H1 (cell line): Measurements from ENCODE around the gene CHST2. TPM values are rescaled to one million over a fixed set of nuclear protein-coding genes. Genes with fewer than 3 reads are reported as not detected.
A peak's percentile ranks its signal among the peaks of the same experiment; 100 is the strongest.

ENCODE experiments used
- CTCF ChIA-PET: fragments of 300-600 bp; sonication (Branson Sonifier 250); formaldehyde crosslinking; loops from one replicate; lab custom pipeline; 2021; ENCODE audit not compliant: partially characterized antibody; lab: Charles Lee
- POLR2A ChIA-PET: fragments of 300-600 bp; sonication (Branson Sonifier 250); formaldehyde crosslinking; loops from one replicate; lab custom pipeline; 2021; ENCODE audit warnings: inconsistent platforms; ENCODE audit not compliant: partially characterized antibody; lab: Charles Lee
- DNase-seq, 2 experiments: peaks; one replicate each; pipeline versions ENCODE4 v3.0.0 to v3.0.0-alpha.2; 2010 to 2022; ENCODE audit warnings: low spot score in 2 of 2, low read depth in 1 of 2, mixed read lengths in 1 of 2
- FAIRE-seq: peaks from 2 replicates; lab custom pipeline; 2011; peaks lifted over from hg19 to GRCh38; lab: Jason Lieb, UNC
- H2AFZ ChIP-seq: 2 replicates; pipeline ENCODE4 v1.8.1; 2012; ENCODE audit warnings: low read length, inconsistent platforms
- H2AK5ac ChIP-seq: 2 replicates; pipeline ENCODE4 v1.6.1; 2013; ENCODE audit warnings: low read depth, low read length
- H2BK120ac ChIP-seq: replicated peaks from 2 replicates; pipeline ENCODE3; 2013; ENCODE audit warnings: low read depth, low read length, inconsistent platforms
- H2BK12ac ChIP-seq: 2 replicates; pipeline ENCODE4 v1.6.1; 2013; ENCODE audit warnings: low read depth, low read length
- H2BK15ac ChIP-seq: 2 replicates; pipeline ENCODE4 v1.6.1; 2013; ENCODE audit warnings: low read length
- H2BK20ac ChIP-seq: 2 replicates; pipeline ENCODE4 v1.6.1; 2013; ENCODE audit warnings: low read length
- H2BK5ac ChIP-seq: 2 replicates; pipeline ENCODE4 v1.6.1; 2013; ENCODE audit warnings: low read depth, low read length
- H3K14ac ChIP-seq: 2 replicates; pipeline ENCODE4 v1.6.1; 2013; ENCODE audit warnings: inconsistent platforms; ENCODE audit not compliant: insufficient read length
- H3K18ac ChIP-seq: 2 replicates; pipeline ENCODE4 v1.6.1; 2013; ENCODE audit warnings: low read length; ENCODE audit errors: extremely low read depth
- H3K23ac ChIP-seq: 2 replicates; pipeline ENCODE4 v1.6.1; 2013; ENCODE audit warnings: inconsistent platforms; ENCODE audit not compliant: insufficient read length
- H3K23me2 ChIP-seq: 2 replicates; pipeline ENCODE4 v1.6.1; 2013; ENCODE audit warnings: low read depth, low read length
- H3K27ac ChIP-seq: 2 replicates; pipeline ENCODE4 v1.6.1; 2011; ENCODE audit warnings: low read depth, low read length, inconsistent platforms
- H3K27me3 ChIP-seq, 4 experiments: replicated peaks in 1 of 4; 1 replicate in 1 of 4; 2 replicates in 3 of 4; pipeline versions ENCODE4 v1.6.1 to v1.8.1; 2011 to 2013; ENCODE audit warnings: low read length in 3 of 4, mild to moderate bottlenecking in 3 of 4, inconsistent platforms in 2 of 4, mixed read lengths in 2 of 4, moderate library complexity in 1 of 4; ENCODE audit not compliant: control insufficient read depth in 3 of 4, insufficient read depth in 3 of 4; ENCODE audit errors: extremely low read depth in 1 of 4
- H3K36me3 ChIP-seq, 4 experiments: 2 replicates each; pipeline versions ENCODE4 v1.6.1 to v1.8.1; 2011 to 2013; ENCODE audit warnings: mild to moderate bottlenecking in 4 of 4, low read length in 3 of 4, moderate library complexity in 2 of 4, control low read depth in 1 of 4, inconsistent platforms in 1 of 4; ENCODE audit not compliant: insufficient read depth in 4 of 4, control insufficient read depth in 2 of 4
- H3K4ac ChIP-seq: replicated peaks from 2 replicates; pipeline ENCODE3; 2013; ENCODE audit warnings: low read length, low read depth, mixed read lengths, inconsistent platforms; ENCODE audit not compliant: insufficient read length
- H3K4me1 ChIP-seq, 4 experiments: replicated peaks in 1 of 4; 1 replicate in 1 of 4; 2 replicates in 3 of 4; pipeline versions ENCODE4 v1.6.1 to v1.8.1; 2011 to 2013; ENCODE audit warnings: low read length in 3 of 4, inconsistent platforms in 2 of 4, mixed read lengths in 1 of 4; ENCODE audit not compliant: insufficient read depth in 4 of 4, control insufficient read depth in 3 of 4
- H3K4me2 ChIP-seq, 2 experiments: 2 replicates each; pipeline versions ENCODE4 v1.6.1 to v1.8.1; 2011 to 2013; ENCODE audit warnings: low read depth in 2 of 2, low read length in 2 of 2, control low read depth in 1 of 2, inconsistent platforms in 1 of 2, mild to moderate bottlenecking in 1 of 2; ENCODE audit not compliant: insufficient read depth in 1 of 2
- H3K4me3 ChIP-seq, 4 experiments: fragments of 200-600, 300-600 bp in 1 of 4; sonication (generic), shearing (Covaris generic), sonication (Bioruptor Twin) in 1 of 4; 2 replicates each; pipeline versions ENCODE4 v1.5.1 to v1.8.1; 2011 to 2016; ENCODE audit warnings: low read length in 4 of 4, low read depth in 3 of 4, control low read depth in 2 of 4, inconsistent platforms in 2 of 4, mild to moderate bottlenecking in 2 of 4, mixed read lengths in 1 of 4, moderate library complexity in 1 of 4; ENCODE audit not compliant: insufficient read depth in 2 of 4; ENCODE audit errors: extremely low read depth in 1 of 4
- H3K56ac ChIP-seq: replicated peaks from 2 replicates; pipeline ENCODE3; 2013; ENCODE audit warnings: low read depth, mild to moderate bottlenecking, mixed read lengths, low read length, inconsistent platforms; ENCODE audit not compliant: insufficient read length
- H3K79me1 ChIP-seq: 2 replicates; pipeline ENCODE4 v1.6.1; 2013; ENCODE audit warnings: low read depth, low read length, control low read depth
- H3K79me2 ChIP-seq, 2 experiments: 2 replicates each; pipeline versions ENCODE4 v1.6.1 to v1.8.1; 2012 to 2013; ENCODE audit warnings: low read length in 2 of 2, mild to moderate bottlenecking in 2 of 2, inconsistent platforms in 1 of 2; ENCODE audit not compliant: insufficient read depth in 2 of 2, control insufficient read depth in 1 of 2
- H3K9ac ChIP-seq, 4 experiments: replicated peaks in 1 of 4; 1 replicate in 1 of 4; 2 replicates in 3 of 4; pipeline versions ENCODE4 v1.6.1 to v1.8.1; 2011 to 2013; ENCODE audit warnings: low read depth in 3 of 4, low read length in 3 of 4, control low read depth in 2 of 4, mild to moderate bottlenecking in 2 of 4, moderate library complexity in 2 of 4, inconsistent platforms in 1 of 4; ENCODE audit errors: extremely low read depth in 1 of 4
- H3K9me3 ChIP-seq, 2 experiments: 2 replicates each; pipeline versions ENCODE4 v1.6.1 to v1.8.1; 2012 to 2013; ENCODE audit warnings: mild to moderate bottlenecking in 2 of 2, moderate library complexity in 2 of 2, control low read depth in 1 of 2, inconsistent platforms in 1 of 2, low read depth in 1 of 2, low read length in 1 of 2, mixed read lengths in 1 of 2; ENCODE audit not compliant: insufficient read depth in 2 of 2
- H4K20me1 ChIP-seq, 2 experiments: replicated peaks in 1 of 2; 2 replicates each; pipeline versions ENCODE3 to v1.8.1; 2011 to 2013; ENCODE audit warnings: inconsistent platforms in 2 of 2, low read length in 2 of 2, mild to moderate bottlenecking in 1 of 2; ENCODE audit not compliant: insufficient read depth in 2 of 2, control insufficient read depth in 1 of 2
- H4K5ac ChIP-seq: 2 replicates; pipeline ENCODE4 v1.6.1; 2013; ENCODE audit warnings: low read length, low read depth, mixed read lengths, inconsistent platforms; ENCODE audit not compliant: insufficient read length
- H4K8ac ChIP-seq: 2 replicates; pipeline ENCODE4 v1.8.0; 2013; ENCODE audit warnings: mild to moderate bottlenecking, moderate library complexity, low read length, inconsistent platforms; ENCODE audit not compliant: insufficient read depth; ENCODE audit errors: extremely low read depth
- H4K91ac ChIP-seq: replicated peaks from 2 replicates; pipeline ENCODE3; 2013; ENCODE audit warnings: low read length, mixed read lengths, inconsistent platforms; ENCODE audit not compliant: insufficient read length
- ASH2L ChIP-seq: fragments of 200-600, 300-600 bp; sonication (generic); IDR thresholded peaks from one replicate; pipeline ENCODE4 v1.7.1; 2017; ENCODE audit warnings: low read length
- ATF2 ChIP-seq: IDR thresholded peaks from 2 replicates; pipeline ENCODE4 v1.6.1; 2012; ENCODE audit warnings: low read length, inconsistent platforms
- ATF3 ChIP-seq: IDR thresholded peaks from 2 replicates; pipeline ENCODE4 v1.6.1; 2011; ENCODE audit warnings: low read depth, mild to moderate bottlenecking, low read length; ENCODE audit not compliant: insufficient read depth
- BACH1 ChIP-seq: IDR thresholded peaks from 2 replicates; pipeline ENCODE4 v1.6.1; 2012; ENCODE audit warnings: low read length, improper control_type of control experiment
- CHD1 ChIP-seq: IDR thresholded peaks from 2 replicates; pipeline ENCODE4 v1.6.1; 2012; ENCODE audit warnings: low read depth, low read length, improper control_type of control experiment
- CREB1 ChIP-seq: IDR thresholded peaks from 2 replicates; pipeline ENCODE4 v1.6.1; 2012; ENCODE audit warnings: inconsistent platforms
- FOSL1 ChIP-seq: IDR thresholded peaks from 2 replicates; pipeline ENCODE4 v1.6.1; 2011; ENCODE audit warnings: mild to moderate bottlenecking, low read depth, low read length, moderate library complexity; ENCODE audit not compliant: insufficient read depth
- JUND ChIP-seq: IDR thresholded peaks from 2 replicates; pipeline ENCODE4 v1.6.1; 2011; ENCODE audit warnings: mild to moderate bottlenecking, improper control_type of control experiment, low read length
- POU5F1 ChIP-seq: IDR thresholded peaks from 2 replicates; pipeline ENCODE4 v1.6.1; 2011; ENCODE audit warnings: low read depth, mild to moderate bottlenecking, low read length, moderate library complexity
- SRF ChIP-seq: IDR thresholded peaks from 2 replicates; pipeline ENCODE4 v1.6.1; 2011; ENCODE audit warnings: mild to moderate bottlenecking, low read depth, low read length, moderate library complexity
- TAF1 ChIP-seq: IDR thresholded peaks from 2 replicates; pipeline ENCODE4 v1.6.1; 2011; ENCODE audit warnings: mild to moderate bottlenecking, low read depth, low read length
- WGBS, 2 experiments: shearing (Covaris generic) in 1 of 2; methylation state at CpG; one replicate each; pipeline versions ENCODE4 v1.1.6 to v1.1.7; 2013 to 2015; ENCODE audit warnings: low lambda C conversion rate in 2 of 2, mixed read lengths in 2 of 2, inconsistent platforms in 1 of 2, low coverage in 1 of 2, missing lambda C conversion rate in 1 of 2; ENCODE audit not compliant: insufficient replicate concordance in 2 of 2, insufficient coverage in 1 of 2, insufficient read length in 1 of 2; ENCODE audit errors: extremely low coverage in 1 of 2, missing lambda C conversion rate in 1 of 2; 5-methylcytosine and 5-hydroxymethylcytosine counted together
- polyA plus RNA-seq, 7 experiments: library from polyadenylated mRNA; depleted of rRNA in 3 of 7; stranded (reverse) in 5 of 7; unstranded in 2 of 7; fragments of >200 nt in 5 of 7; fragments of 200-250 nt in 2 of 7; gene quantifications; 1 replicate in 5 of 7; 2 replicates in 1 of 7; 4 replicates in 1 of 7; pipeline versions ENCODE4 v1.2.1 to v1.2.3, GENCODE V29; 2011 to 2013; ENCODE audit warnings: missing spikeins in 2 of 7, mixed read lengths in 2 of 7
- total RNA-seq: library from RNA; stranded (reverse); fragmentation: NEBNext Ultra II Directional; extraction: Animal tissue kit (Norgen Biotek cat#: 25700); gene quantifications from 2 replicates; pipeline ENCODE4 v1.2.1, GENCODE V29; 2021
- TF ChIP-seq, protein P1 (sequence below): IDR thresholded peaks from 2 replicates; pipeline ENCODE4 v1.6.1; 2012; ENCODE audit warnings: inconsistent platforms

CHST2 gene
- total and polyA plus RNA-seq, 2 of the 8 experiments (the other 6 are each of a cell fraction or from before 2014, with no cell fraction given): 3.2 to 15.1 TPM

GRCh38 chr3:143071776-143072175 is 47.8 kb upstream of the CHST2 start:
- H3K27me3 ChIP-seq: no peaks in the 10 kb centered on the region
- ChIA-PET CTCF (interaction anchor here (0.7 to 3.1 kb wide), 7 partner anchors 11 to 189 kb away, joined by 3 to 16 read pairs (median 3); no protein-coding TSS in a partner anchor), POLR2A (interaction anchor here (2.0 kb wide), 1 partner anchor 9 kb away, joined by 4 read pairs; no protein-coding TSS in a partner anchor)
- TF ChIP-seq CHD1: no peak
- TF ChIP-seq, protein P1, sequence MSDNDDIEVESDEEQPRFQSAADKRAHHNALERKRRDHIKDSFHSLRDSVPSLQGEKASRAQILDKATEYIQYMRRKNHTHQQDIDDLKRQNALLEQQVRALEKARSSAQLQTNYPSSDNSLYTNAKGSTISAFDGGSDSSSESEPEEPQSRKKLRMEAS: no peak
- TF ChIP-seq POU5F1: no peak
- no peak for TF ChIP-seq JUND
- no peak for TF ChIP-seq TAF1
- no peak for TF ChIP-seq FOSL1
- TF ChIP-seq CREB1: no peak
- no peak for TF ChIP-seq SRF
- no peak for TF ChIP-seq ASH2L
- no peak for TF ChIP-seq ATF3
- TF ChIP-seq ATF2: no peak
- TF ChIP-seq BACH1: no peak

More at GRCh38 chr3:143071776-143072175, 47.8 kb upstream of the CHST2 start:
- H2BK20ac ChIP-seq: no peak overlapping the region
- H4K8ac ChIP-seq: no peak overlapping the region
- no peaks in the 10 kb centered on the region for H3K79me1 ChIP-seq
- H3K23ac ChIP-seq: no peak overlapping the region
- H4K20me1 ChIP-seq: no peaks in the 10 kb centered on the region
- no peaks in the 10 kb centered on the region; a peak in 1 of 4 replicates for H3K9me3 ChIP-seq
- no peak overlapping the region; the same call in 1 of the 2 replicates for H2BK15ac ChIP-seq
- H3K9ac ChIP-seq: no peak overlapping the region
- no peaks in the 10 kb centered on the region for H3K23me2 ChIP-seq
- FAIRE-seq (no peak), DNase-seq (no peak)
- no peak overlapping the region for H3K4ac ChIP-seq
- no peak overlapping the region for H4K91ac ChIP-seq
- no peak overlapping the region for H2BK5ac ChIP-seq
- no peak overlapping the region for H3K56ac ChIP-seq
- no peak overlapping the region for H4K5ac ChIP-seq
- H3K4me3 ChIP-seq: no peak overlapping the region
- peaks cover 0 to 12% (median 9%) of the 10 kb centered on the region in 4 experiments; a peak in 5 of 7 replicates for H3K4me1 ChIP-seq
- 0 out of 2 replicates have a peak overlapping the region, but pooled peaks have one; percentile 55 for H3K18ac ChIP-seq
- H3K27ac ChIP-seq: no peak overlapping the region
- 94% methylated on average over 6 of the region's 6 CpGs; no CpG with 5 or more reads in 1 of the 2 experiments for WGBS, 2 experiments
- H3K79me2 ChIP-seq: no peaks in the 10 kb centered on the region
- H2AK5ac ChIP-seq: no peak overlapping the region
- no peak overlapping the region for H2AFZ ChIP-seq
- no peak overlapping the region for H2BK120ac ChIP-seq
- no peaks in the 10 kb centered on the region for H3K36me3 ChIP-seq
- no peak overlapping the region for H2BK12ac ChIP-seq
- H3K14ac ChIP-seq: no peak overlapping the region
- no peak overlapping the region for H3K4me2 ChIP-seq
